PC-3 (cell line): ENCODE measurements around the gene KRTAP2-4.

Experiments
- EZH2phosphoT487 ChIP-seq: fragments of 300-600 bp; sonication (generic); IDR thresholded peaks from 2 replicates; pipeline ENCODE4 v1.6.1; 2018; ENCODE audit warnings: mild to moderate bottlenecking, antibody characterized with exemption, low read length, borderline replicate concordance
- TF ChIP-seq, protein P1 (sequence below): fragments of 300-600 bp; sonication (generic); conservative IDR thresholded peaks from 2 replicates; pipeline ENCODE4 v1.5.1; 2017; ENCODE audit warnings: antibody characterized with exemption, low read depth, mild to moderate bottlenecking, low read length

DNA sequence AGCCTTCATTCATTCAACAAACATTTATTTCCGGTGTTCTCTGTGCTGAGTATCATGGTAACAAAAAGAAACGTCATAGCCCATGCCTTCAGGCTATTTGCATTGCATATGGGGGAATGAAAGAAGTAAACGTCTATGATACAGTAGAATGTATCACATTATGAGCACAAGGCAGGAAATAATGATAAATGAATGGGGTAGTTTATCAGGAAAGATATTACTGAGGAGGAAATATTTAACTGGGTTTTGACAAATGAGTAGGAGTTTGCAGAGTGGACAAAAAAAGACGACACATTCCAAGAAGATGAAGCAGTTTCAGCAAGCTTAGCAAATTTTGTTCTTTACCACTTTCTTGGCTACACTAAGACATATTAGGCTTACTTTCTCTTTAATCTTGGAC lies 16.9 kb upstream of the KRTAP2-4 start:
- TF ChIP-seq, protein P1, sequence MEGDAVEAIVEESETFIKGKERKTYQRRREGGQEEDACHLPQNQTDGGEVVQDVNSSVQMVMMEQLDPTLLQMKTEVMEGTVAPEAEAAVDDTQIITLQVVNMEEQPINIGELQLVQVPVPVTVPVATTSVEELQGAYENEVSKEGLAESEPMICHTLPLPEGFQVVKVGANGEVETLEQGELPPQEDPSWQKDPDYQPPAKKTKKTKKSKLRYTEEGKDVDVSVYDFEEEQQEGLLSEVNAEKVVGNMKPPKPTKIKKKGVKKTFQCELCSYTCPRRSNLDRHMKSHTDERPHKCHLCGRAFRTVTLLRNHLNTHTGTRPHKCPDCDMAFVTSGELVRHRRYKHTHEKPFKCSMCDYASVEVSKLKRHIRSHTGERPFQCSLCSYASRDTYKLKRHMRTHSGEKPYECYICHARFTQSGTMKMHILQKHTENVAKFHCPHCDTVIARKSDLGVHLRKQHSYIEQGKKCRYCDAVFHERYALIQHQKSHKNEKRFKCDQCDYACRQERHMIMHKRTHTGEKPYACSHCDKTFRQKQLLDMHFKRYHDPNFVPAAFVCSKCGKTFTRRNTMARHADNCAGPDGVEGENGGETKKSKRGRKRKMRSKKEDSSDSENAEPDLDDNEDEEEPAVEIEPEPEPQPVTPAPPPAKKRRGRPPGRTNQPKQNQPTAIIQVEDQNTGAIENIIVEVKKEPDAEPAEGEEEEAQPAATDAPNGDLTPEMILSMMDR, result no peak
- no peak for TF ChIP-seq EZH2phosphoT487
